Activated T-cell treated with anti-CD3 and anti-CD28 coated beads, Interleukin-2, amount 50 U/mL, for 1 hour (primary cell): ENCODE data around the gene BTBD9.

Source experiments
- DNase-seq: peaks from one replicate; pipeline ENCODE4 v3.0.0-alpha.2; 2020

BTBD9 gene

DNA sequence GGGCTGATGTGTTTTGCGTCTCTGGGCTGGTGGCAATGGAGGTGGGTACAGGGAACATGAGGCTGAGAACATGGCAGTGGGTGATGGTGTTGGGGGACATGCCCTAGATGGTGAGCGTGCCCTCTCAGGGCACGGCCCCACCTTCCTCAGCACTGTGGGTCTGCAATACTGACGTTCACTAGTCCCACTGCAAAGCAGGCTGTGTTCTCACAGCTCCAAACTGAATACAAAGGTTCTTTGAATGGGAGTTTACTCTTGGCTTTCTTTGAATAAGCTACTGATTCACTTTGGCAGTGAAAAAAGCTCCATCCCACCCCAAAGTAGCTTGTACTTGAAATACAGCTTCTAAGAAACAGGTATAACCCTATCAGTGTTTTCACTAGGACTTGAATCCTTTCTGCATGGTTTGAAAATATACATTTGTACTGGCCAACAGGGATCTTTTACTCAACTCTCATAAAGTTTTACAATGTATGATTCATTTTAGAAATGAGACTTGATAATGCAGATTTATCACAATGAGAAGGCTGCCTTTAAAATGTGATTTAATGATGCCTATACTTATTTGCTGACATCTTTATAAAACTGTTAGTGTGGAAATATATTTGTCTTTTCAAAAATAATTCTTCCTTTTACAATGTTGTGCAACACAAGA is 419.5 kb downstream of the BTBD9 start:
- no peak for DNase-seq

DNA sequence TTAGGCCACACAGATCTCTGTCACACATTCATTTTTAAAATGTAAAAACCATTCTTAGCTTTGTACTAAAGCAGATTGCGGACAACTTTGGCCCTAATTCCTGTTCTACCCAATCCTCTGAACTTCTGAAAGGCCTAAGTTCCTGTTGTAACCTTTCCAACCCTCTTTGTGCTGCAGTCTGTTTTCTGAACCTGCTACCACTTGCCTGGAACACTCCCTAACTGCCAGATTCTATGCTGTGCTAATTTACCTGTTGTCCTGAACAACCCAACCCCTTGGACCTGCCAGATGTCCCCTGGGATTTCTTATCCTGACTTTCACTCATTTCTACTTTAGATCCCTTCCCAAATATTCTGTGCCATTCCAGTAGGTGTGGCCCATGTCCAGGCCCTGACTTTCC is 421.5 kb downstream of the BTBD9 start:
- no peak for DNase-seq

DNA sequence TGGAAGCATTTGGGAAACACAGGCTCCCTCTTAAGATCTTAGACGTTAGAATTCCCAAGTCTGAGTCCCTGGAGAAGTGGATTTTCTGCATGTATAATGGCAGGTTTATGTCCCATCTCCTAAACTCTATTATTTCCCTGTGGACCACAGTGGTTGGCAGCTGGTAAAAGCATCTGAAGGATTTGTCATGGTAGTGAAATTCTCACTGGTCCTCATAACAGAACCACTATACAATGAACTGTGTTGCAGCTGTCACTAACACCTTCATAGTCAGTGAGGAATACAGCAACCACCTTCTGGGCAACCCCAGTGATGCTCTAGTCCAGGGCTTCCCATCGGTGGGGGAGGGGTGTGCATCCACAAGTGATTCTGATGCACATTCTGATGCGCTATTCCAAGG is 423.3 kb downstream of the BTBD9 start:
- no peak for DNase-seq

DNA sequence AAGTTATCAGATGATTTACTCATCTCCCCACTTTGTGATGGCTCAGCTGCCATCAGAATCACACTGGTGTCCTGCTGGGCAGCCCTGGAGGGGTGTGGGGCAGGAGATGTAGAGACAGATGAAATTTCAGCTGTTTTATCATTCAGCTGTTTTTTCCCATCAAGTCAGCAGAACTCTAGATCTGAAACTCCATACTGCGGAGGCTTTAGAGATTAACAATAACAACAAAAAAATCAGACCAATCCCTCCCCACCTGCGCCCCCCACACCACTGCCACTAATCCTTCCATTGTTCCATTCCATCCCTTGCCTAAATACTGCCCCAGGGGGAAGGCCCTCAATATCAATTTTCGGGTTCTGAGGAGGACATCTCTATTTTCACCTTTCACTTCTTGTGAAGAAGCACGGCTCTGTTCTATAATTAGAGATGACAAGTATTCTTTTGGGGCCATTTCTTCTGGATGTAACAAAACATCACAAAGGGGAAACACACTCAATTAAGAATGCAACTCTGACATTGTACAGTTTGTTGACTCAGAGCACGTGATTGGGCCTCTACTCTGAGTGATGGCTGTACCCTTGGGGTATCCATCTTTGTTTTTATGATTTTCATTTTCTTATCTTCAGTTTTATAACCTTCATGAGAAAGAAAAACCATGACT is 423.9 kb downstream of the BTBD9 start:
- DNase-seq = no peak

DNA sequence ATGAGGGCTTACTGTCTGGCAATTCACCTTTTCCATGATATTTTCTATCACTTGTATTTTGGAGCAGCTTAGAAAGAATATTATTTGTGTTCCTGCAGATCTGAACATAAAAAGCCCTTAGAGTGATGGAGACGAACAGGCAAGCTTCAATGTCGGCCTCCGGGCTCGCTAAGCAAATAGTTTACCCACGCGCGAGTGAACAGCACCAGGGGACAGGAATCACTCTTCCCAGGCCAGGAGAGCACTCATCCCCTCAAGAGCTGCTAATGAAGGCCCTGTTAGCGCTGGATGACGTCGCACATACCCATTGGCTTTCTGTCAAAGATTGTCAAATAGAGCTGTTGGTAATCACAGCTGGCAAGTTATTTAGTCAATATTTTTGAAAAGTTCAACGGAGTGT is 424.5 kb downstream of the BTBD9 start:
- no peak for DNase-seq

DNA sequence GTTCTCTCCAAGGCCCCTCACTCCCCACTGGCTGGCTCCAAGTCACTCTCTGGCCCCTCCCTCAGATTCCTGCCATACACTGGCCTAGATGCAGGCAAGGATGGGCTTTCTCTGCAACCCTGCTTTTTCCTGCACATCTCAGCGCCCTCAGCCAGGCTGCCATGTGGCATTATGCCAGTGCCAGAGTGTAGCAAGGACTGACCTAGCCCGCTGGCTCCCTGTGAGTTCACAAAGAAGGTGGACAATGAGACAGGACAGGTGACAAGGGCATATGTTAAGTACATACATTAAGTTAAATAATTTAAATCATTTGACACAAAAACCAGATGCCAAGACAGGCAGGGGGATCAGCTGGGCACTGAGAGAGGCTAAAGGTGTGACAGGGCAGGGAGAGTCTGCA is 425.6 kb downstream of the BTBD9 start:
- DNase-seq = no peak

DNA sequence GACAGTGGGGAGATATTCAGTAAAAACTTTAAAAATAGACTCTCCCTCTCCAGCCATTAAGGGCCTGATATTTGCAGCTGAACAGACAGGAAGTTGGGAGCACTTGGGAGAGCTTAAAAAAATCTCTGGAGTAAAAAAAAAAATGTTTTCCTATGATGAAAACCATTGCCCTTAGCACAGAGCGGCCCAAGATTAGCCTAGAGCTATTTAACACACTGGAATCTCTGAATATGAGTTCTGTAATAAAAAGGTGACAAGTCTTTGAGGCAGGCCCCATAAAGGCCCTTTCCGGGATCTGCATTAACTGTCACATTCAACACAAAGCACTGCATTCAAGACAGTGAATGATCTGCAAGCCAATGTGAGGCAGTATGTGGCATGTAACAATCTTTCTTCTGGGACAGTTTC is 426.5 kb downstream of the BTBD9 start:
- no peak for DNase-seq

DNA sequence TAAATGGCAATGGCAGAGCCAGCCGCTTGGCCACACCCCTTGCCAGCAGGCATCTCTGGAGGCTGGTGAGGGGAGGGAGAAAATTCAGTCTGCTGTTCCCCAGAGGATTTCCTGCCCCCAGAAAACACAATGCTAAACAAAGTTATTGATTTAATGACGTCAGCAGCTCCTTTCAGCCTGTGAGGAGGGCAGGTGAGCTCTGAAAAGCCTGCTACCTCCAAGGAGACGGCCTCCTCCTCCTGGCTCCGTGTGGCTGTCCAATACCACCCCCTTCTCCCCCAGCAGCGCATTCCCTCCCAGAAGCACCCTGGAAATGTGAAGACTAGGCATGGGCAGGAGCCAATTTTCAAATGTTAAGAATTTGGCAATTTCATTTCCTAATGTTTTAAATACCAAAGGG is 427.1 kb downstream of the BTBD9 start:
- no peak for DNase-seq

DNA sequence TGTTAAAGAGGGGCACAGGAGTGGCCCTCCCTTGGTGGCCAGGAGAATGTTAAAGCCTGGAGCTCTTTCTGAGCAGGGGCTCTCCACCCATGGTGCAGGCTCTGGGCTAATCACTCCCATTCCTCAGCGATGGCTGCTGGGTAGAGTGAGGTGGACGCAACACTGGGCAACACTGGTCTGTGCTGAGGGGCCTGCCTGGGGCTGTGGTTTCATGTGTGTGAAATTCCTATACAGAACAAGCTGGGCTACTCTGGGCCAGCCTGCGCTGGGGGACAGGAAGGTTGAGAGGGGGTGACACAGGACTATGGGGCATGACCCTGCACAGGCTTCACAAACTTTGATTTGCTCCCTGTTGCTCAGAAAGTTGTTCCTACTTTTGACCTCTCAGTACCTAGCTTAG is 427.6 kb downstream of the BTBD9 start:
- no peak for DNase-seq

DNA sequence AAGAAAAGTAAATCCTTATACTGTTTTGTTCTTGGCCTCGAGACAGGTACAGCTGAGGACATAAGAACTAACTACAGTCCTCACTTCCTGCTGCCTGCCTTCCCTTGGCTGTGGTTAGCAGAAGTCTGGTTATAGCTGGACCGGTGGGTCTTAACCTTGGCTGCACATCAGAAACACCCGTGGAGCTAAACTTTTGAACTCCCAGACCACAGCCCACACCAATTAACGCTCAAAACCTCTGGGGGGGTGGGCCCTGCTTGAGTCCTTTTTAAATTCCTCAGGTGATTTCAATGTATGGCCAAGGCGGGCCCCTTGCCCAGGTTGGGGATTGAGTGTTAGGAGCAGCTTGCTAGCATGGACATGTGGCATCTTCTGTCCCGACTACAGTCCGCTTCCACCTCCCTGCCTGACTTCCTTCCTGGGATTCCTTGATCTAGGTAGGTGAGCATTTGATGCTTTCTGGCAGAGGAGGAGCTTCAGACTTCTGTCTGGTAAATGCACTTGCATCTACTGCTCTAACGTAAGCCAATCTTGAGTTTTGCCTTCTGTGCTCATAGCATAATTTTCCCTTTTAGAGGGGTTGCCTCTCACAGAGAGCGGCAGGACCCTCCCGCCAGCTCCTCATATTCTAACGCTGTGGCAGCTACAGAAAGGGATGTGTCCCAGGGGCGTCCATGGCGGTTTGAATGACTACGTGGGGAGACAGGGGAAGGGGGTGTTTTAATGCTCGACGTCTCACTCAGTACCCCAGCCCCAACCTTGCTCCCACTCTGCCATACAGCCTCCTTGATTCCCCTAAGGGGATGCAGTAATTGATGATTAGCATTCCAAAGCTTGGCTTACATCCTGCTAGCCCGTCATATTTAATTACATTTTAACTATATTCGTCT is 430.1 kb downstream of the BTBD9 start:
- no peak for DNase-seq

DNA sequence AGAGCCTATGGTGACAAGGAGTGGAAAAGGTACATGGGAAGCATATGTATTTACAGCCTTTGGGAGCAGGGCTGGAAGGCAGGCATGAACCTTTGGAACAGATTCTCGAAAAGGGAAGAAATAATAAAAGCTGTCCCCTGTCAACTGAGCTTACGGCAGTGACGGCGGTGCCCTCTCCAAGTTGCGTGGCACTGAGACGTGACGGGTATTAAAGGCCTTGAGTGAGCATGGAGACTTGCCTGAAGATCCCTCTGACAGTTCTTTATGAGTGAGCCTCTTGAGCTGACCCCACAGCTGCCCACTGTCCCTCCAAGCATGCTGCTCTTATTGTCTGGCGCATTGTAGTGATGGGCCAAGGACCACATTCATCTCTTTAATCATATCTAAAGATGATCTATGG is 431.7 kb downstream of the BTBD9 start:
- no peak for DNase-seq

DNA sequence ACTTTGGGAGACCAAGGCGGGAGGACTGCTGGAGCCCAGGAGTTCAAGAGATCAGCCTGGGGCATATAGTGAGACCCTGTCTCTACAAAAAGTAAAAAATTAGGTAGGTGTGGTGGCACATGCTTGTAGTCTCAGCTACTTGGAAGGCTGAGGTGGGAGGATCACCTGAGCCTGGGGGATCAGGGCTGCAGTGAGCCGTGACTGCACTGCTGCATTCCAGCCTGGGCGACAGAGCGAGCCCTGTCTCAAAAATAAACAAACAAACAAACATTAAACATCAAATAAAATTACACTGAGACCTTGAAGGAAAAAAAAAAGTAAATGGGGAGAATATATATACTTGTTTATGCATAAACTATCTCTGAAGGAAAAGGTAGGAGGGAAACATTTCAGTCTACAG is 432.4 kb downstream of the BTBD9 start:
- no peak for DNase-seq

DNA sequence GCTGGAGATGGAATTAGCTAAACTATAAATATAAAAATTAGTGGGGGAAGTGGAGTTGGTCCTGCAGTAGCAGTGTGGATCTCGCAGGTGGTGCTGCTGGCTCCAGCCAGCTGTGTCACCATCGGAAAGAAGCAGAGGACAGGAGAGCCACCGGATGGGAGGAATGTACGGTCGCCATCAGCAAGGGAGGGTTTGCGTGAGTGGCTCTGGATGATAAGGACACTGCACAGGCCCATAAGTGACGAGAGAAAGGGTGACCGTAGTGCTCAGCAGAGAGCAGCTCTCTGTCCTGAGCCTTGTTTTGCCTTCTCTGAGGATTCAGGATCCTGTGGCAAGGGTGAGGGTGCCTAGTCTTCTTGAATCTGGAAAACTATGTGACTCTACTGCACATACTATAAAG is 441.5 kb downstream of the BTBD9 start:
- no peak for DNase-seq

DNA sequence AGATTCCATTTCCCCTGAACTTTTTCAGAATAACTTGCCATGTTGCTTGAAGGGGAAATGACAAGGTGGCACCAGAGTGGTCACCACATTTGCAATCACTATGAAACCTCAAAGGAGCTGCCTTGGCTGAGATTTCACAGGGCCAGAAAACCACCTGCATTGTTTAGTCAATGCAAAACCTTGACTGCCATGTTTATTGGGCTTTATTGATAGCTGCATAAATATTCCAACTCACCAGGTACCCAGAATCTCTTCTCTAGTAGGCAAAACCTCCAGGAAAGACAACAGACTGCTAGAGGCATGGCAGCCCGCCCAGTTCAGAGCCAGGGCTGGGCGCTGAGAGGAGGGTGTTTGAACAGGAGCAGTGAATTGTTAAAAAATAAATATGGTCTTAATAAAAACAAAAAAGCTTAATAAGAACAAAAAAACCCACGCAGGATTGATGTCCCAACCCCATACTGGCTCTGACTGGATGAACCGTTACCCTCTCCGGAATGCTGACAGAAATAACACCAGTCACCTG is 444.6 kb downstream of the BTBD9 start:
- no peak for DNase-seq

DNA sequence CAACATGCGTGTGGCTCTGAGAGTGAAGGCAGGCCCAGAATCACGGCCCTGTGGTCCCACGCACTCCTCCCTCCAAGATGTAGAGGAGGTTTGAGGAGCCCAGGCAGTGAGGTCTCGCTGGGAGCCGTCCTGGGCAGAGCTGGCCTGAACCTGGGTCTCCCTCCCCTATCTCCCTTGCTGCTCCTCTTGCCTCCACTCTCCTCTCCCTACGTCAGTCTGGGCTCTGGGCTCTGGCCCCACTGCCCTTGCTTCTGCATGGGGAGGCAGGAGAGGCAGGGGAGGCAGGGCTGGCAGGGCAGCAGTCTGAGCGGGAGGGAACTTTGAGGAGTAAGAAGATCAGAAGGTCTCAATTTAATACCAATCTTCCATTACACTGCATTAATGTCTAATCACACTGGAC is 445.1 kb downstream of the BTBD9 start:
- DNase-seq = no peak

DNA sequence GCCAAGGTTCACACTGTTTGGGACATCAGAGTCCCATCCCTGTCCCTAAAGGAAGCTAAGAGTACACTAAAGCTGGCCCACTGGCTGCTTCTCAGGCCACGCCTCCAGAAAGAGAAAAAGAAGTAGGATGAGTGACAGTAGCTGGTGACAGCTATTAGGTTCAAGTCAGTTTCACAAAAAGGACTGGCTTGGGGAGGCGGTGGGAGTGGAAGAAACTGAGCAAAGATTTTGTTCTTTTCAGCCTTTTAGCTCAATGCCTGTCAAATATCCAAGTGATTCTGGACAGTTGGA is 445.5 kb downstream of the BTBD9 start:
- DNase-seq = no peak

DNA sequence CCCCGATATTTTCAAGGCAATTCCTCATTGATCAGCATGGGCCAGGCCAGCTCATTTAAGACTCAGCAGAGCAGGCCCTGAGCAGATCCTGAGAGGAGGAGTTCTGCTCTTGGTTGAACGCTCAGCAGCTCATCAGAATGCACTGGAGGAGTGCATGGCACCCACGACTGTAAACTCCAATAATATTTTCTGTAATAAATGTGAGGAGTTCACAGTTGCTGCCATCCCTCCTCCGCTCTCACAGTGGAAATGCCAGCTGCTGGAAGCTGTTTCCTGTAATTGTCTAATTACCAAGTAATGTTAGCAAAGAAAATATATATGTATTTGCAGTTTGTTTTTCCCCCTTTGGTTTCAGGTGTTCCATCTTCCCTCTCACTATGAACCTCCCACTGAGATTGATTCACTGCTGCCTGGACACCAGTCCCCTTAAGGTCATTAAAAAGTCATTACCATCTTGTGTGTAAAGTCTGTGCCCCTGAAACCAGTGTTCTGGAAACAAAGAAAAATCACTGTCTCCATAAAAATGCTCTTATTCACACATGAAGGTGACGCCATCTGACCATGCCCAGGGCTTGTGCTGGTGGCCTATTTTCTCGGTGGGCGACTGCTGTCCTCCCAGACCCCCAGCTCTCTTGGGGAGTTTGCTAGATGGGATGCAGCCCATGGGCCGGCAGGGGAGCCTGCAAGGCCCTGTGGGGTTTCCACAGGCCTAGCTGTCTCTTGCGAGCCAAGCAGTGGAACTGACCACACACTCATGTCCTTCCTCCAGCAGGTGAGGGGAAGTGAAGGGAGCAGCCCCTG is 446.0 kb downstream of the BTBD9 start:
- no peak for DNase-seq

DNA sequence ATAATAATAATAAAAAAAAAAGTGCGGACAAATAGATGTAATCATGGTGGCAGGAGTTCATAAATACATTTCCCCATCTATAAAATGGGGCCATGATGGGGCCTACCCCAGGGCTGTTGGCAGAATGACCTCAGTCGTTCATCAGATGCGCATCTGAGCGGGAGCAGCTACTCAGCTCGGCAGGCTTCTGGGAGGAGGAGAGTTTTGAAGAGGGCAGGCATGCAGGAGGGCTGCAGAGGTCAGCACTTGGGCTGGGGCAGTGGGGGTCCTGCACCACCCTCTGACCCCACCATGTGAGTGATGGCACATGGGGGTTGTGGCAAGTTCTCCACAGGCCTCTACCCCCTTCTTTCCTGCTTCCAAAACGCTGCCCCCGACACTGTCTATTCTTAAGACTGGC is 446.7 kb downstream of the BTBD9 start:
- no peak for DNase-seq

DNA sequence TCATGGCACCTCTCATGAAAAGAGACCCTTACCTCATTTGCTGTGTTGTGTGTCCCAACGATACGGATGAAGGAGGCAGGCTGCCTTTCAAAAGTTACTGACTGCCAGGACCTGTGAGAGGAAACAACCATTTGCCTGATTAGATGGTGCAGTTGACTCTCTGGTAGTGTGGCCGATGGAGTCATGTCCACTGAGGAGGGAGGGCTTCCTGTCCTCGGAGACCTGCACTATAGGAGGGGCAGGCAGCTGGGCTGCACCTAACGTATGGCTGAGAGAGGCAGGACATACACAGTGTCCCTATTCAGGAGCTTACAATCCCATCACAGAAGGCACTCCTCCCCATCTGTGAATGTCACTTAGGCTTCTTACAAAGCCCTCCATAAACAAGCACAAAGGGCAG is 447.2 kb downstream of the BTBD9 start:
- no peak for DNase-seq

DNA sequence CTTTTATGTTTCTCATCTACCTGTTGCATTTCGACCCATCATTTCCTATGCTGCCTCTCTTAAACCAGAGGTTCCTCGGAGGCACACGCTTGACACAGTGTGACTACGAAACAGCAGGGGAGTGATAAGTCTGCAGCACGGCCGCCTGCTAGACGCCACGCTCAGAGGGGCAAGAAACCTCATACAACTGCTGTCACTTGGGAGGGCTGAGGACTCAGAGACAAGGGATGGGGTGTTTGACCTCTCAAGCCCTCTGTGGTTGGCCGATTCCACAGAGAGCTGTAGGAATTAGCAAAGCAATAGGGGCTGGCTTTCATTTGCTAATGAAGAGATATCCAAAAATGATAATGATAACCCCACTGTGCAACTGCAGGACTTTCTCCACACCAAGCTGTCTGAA is 447.7 kb downstream of the BTBD9 start:
- DNase-seq = no peak

DNA sequence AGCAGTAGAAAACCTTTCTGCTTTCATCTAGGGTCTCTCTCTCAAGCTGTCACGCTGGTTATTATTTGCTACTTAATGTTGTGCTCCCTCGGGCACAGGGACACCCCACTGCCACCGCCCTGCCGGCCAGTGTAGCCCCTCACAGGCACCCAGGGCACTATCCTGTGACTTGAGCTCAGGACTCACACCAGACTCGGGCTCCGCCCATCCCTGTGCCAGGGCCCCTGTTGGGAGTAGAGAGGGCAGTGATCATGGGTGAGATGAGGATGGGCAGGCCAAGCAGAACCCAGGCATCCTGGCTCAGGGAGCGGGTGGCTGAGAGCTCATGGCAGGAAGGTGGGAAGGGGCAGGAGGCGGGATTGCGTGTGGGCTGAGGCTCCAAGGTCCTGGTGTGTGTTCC is 448.3 kb downstream of the BTBD9 start:
- DNase-seq = no peak

DNA sequence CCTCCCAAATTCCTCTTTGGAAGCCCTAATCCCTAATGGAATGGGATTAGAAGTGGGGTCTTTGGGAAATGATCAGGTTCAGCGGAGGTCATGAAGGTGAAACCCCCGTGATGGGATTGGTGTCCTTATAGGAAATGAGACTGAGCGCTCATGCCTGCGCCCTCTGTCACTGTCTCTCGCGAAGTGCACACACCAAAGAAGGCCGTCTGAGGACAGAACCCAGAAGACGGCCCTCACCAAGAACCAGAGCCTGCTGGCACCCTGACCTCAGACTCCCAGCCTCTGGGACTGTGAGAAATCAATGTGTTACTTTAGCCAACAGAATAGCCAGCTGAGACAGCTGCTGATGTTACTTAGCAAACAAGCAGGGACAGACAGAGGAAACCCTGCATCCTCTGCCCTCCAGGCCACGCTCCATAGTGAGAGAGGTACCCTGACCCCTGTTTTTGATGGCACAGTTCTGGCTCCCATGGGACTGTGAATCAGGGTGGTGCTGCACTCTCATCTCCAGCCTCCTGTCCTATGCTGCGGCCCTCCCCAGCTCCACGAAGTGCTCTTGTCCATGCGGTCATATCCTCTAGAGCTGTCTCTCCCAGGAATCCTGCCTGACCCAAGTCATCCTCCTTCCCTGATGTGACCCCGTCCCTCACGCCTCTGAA is 450.9 kb downstream of the BTBD9 start:
- DNase-seq = no peak
